ENCODE data around the gene RBPJL.

The RBPJL gene

DNA sequence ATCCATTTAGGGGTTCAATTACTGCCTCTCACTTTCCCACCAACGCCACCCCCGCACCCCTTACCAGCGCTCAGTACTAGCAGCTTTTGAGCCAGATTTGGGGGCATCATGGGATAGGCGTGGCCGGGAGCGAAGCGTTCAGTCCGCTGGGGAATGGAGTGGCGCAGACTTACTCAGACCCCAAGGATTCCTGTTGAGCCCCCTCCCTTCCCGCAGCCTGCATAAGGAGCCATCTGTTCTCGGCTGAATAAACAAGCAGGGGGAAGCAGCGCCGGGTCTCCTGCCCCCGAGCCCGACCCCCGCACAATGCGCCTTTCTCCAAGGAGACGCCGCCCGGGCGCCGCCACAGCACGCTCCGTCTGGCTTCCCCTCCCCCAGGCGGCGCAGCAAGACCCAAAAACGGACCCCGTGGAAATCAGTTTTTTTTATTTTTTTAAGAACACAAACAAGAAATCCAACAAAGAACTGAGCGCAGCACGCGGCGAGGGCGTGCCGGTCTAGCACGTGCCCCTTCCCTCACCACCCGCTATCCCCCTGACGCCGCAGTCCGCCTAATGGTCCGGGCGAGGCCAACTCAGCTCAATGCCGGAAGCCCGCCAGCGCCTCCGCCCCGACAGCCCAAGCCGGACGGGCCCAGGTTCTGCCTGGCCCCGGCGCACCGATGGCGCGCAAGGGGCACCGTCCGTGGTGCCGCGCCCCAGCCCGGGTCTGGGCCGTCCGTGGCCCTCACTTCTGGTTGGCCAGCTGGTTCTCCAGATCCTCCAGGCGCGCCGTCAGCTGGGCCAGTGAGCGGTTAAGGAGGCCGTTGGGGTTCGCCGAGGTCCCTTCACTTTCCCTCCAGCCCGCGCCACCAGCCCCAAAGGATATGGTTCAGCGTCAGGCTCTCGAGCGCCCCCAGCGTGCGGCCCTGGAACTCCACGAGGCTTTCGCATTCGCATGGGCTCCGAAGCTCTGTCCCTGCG lies 13.3 kb upstream of the RBPJL start:
- DNase-seq = peak; percentile 85

DNA sequence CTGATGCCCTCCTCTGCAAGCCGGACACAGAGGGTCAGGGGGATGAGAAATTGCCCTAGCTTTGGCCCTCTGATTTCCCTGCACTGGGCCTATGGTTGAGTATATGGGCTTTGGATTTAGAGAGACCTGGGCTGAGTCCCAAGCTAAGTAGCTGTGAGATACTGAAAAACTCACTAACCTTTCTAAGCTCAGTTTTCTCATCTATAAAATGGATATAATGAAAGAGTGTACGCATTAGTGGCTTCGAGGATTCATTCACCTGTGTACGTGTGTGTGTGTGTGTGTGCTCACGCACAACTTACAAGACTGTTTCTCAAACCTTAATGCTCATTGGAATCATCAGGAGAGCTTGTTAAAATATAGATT lies 12.7 kb upstream of the RBPJL start:
- DNase-seq = no peak

GRCh38 chr20:45294659-45295058 lies 12.0 kb upstream of the RBPJL start:
- no peak for DNase-seq

GRCh38 chr20:45297786-45298497 lies 8.7 kb upstream of the RBPJL start:
- no peak for DNase-seq

DNA sequence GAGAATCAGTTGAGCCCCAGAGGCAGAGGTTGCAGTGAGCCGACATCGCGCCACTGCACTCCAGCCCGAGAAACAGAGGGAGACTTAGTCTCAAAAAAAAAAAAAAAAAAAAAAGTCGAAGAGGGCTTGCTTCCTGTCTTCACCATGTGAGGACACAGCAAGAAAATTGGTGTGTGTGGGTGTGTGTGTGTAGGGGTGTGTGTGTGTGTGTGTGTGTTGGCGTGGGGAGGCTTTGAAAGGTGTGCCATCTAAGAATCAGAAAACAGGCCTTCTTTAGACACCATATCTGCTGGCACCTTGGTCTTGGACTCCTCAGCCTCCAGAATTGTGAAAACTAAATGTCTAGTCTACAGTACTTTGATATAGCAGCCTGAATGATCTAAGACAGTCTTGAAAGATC lies 6.9 kb upstream of the RBPJL start:
- DNase-seq = no peak

GRCh38 chr20:45300961-45301360 lies 5.7 kb upstream of the RBPJL start:
- peak; percentile 76 for DNase-seq

DNA sequence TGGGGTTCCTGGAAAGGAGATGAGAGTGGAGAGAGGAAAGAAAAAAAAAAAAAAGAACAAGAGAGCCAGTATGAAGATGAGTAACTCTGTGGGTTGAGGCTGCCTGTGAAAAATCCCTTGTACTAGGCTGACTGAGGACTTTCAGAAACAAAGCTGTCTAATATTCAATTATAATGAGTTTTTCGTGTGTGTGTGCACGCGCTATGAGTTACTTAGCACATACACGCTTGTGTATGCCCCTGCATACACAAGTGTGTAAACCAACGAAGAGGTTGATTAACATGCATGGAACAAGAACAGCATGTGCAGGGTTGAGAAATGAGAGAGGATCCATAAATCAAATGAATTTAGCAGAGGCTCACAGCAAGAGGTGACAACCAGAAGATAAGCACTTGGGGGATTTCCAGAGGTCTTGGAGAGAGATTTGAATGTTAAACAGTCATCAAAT lies 4.8 kb upstream of the RBPJL start:
- peak; percentile 70 for DNase-seq

GRCh38 chr20:45303586-45304463 lies 2.8 kb upstream of the RBPJL start:
- peak; percentile 65 for DNase-seq

DNA sequence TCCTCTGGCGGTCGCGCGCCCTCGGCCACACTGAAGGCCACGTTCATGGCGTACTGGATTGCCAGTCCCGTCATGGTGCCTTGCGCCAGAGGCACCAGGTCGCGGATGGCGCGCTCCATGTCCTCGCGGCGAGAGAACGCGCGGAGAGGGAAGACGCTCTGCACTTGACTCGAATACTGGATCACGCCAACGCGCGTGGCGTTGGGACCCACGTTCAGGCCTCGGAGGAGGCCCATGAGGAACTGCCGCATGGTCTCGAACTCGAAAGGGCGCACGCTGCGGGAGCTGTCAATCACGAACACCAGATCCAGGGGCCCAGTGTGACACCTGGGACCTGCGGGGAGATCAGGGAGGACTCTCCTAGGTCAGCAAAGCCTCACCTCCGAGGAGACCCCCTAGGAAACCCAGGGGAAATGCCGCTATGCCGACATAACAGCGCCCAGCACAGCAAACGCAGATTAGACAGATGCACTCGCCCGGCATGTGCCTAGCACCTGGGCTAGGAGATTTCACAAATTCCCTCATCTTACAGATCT lies 2.1 kb upstream of the RBPJL start:
- DNase-seq = no peak

DNA sequence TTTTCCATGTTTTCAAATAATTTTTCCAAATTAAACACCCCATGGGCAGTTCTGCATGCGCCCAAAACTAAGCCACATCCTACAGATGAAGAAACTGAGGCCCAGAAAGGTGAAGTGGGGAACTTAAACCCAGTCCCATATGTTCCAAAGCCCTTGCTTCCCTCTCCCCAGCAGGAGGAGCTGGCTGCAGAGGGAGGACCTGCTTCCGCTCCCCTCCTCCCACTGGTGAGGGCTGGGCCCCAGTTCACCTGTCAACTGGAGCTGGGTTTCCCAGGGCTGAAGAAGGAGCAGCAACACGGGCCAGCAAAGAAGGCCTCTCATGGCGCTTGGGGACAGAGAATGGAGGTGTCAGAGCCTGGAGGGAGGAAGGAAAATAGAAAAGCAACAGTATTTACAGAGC lies 1.4 kb upstream of the RBPJL start:
- DNase-seq = no peak

DNA sequence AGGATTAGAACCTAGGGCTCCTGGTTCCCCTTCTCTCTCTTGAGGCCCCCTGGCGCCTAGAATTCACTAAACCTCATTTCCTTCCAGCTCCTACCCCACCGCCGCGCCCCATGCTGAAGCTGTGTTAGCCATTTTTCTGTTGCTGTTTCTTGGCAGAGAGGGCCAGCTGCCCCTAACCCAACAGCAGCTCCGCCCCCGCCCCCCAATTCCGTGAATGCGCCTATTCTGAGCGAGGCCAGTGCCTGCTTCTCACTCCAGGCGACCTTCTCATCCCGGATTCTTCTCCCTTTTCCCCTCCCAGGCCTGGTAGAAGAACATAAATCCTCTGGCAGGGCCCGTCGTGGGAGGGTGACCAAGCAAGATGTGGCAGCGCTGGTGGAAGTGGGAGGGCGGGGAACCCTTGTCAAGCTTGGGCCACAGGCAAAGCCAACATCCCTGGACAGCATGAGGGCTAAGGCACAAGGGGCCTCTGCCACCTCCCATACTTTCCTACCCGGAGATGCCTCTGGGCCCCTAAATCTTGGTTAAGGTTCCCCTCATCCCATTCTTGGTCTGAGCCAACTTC lies 518 bp downstream of the RBPJL start:
- no peak for DNase-seq

DNA sequence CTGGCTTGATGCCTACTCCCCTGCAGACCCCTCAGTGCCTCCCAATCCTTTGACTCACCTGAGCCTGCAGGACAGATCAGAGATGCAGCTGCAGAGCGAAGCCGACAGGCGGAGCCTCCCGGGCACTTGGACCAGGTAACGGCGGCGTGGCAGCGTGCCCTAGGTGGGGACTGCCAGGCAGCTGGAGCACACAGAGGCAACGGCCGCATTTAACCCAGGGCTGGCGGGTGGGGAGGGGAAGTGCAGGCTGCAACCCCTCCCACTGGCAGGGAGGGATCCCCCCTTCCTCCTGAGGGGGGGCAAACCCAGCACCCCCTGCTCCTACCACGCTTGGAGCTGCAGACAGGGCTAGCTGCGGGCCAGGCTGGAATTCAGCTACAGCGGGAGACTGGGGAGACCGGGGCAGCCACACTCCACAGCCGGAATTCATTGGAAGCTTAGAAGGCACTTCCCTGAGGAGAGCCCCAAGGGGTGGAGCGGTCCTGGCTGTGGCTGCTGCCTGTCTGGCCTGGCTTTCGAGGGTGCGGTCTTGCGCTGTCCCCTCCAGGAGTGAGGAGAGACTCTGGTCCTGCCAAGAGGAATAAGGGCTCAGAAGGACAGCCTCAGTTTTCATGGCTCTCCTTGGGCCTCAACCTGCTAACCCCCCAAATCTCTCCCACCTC lies 1.6 kb downstream of the RBPJL start, which contains the start of gene MATN4:
Gene MATN4 (minus strand): TSS at position 183 of the 662 bp plus-strand sequence. CDS start 2,717 bp downstream, outside the sequence.
- DNase-seq = no peak

DNA sequence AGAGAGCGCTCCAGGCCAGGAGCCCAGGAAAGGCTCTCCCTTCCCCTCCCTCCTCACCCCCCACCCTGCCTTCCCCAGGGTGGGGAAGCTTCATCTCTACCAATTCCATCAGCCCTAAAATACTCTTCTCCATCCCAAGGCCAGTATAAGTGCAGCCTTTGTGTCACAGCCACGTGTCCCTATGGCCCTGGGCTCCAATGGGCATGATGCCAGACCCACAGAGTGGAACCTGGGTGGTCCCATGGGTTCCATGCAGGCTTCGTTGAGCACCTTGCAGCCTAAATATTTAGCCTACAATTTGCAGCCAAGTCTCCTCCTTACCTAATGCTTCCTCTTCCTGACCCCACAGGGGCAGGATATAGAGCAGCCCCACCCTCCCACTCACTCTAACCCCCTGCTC lies 2.4 kb downstream of the RBPJL start:
- no peak for DNase-seq

DNA sequence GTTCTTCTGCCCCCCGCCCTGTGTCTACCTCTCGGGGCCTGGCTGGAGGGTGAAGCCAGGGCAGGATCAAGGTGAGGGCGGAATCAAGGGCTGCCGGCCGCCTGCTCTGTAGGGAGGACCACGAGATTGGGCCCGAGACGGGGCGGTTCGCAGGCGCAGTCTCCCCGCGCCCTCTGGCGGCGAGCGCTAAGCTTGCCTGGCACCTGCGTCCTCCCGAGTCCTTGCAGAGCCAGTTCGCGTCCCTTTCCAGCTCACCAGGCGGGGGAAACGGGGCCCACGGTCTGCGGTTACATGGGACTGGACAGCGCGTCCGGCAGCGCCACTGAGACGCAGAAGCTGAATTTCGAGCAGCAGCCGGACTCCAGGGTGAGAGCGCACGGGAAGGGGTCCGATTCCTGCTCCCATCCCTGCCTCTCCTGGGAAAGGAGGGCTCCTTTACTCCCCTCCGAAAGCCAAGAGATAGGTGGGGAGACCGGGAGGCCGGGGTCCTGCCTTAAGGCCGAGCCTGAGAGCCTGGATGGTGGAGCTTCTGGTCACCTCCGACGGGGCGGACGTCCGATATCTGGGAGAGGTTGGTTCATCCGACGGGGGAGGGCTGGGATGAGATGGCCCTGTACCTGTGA lies 5.1 kb downstream of the RBPJL start:
- peak; percentile 79 for DNase-seq

GRCh38 chr20:45312241-45312640 lies 5.6 kb downstream of the RBPJL start:
- DNase-seq = no peak

DNA sequence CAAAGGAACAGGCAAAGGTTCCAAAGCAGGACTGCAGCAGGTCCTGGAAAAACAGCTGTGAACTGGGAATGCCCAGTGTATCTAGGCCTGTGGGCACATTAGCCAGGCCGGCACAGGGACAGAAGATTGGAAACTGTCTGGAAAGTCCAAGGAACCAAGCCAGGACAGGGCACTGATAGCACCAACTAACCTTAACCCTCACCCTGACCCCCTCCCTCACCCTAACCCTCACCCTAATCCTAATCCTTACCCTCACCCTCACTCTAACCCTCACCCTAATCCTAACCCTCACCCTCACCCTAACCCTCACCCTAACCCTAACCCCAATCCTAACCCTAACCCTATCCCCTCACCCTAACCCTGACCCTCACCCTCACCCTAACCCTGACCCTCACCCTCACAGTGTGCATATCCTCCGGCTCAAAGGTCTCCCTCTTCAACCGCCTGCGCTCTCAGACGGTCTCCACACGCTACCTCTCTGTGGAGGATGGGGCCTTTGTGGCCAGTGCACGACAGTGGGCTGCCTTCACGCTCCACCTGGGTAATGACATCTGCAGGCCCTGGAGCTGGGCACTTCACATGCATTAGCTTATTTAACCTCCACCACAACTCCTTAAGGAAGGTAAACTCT lies 6.5 kb downstream of the RBPJL start:
- no peak for DNase-seq

DNA sequence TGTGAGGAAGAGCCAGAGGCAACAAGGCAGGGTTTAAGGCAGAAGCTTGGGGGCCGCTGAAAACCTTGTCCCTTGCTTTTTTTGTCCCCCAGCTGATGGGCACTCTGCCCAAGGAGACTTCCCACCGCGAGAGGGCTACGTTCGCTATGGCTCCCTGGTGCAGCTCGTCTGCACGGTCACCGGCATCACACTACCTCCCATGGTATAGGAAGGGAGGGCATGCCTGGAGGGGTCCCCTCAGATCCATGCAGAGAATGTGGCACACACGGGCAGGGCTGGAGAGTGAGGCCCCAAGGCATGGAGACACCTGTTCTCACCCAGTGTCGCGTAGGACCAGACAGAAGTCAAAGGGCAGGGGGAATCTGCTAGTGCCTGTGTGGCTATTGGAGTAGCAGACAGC lies 7.3 kb downstream of the RBPJL start:
- no peak for DNase-seq

DNA sequence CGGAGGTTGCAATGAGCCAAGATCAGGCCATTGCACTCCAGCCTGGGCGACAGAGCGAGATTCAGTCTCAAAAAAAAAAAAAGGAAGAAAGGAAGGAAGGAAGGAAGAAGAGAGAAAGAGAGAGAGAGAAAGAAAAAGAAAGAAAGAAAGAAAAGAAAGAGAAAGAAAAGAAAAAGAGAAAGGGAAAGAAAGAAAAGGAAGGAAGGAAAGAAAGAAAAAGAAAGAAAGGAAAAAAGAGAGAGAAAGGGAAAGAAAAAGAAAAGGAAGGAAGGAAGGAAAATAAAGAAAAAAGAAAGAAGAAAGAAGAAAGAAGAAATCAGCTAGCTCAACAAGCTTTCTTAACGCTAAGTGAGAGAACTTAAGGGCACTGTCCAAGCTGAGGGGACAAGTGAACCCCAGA lies 9.0 kb downstream of the RBPJL start:
- DNase-seq = no peak

DNA sequence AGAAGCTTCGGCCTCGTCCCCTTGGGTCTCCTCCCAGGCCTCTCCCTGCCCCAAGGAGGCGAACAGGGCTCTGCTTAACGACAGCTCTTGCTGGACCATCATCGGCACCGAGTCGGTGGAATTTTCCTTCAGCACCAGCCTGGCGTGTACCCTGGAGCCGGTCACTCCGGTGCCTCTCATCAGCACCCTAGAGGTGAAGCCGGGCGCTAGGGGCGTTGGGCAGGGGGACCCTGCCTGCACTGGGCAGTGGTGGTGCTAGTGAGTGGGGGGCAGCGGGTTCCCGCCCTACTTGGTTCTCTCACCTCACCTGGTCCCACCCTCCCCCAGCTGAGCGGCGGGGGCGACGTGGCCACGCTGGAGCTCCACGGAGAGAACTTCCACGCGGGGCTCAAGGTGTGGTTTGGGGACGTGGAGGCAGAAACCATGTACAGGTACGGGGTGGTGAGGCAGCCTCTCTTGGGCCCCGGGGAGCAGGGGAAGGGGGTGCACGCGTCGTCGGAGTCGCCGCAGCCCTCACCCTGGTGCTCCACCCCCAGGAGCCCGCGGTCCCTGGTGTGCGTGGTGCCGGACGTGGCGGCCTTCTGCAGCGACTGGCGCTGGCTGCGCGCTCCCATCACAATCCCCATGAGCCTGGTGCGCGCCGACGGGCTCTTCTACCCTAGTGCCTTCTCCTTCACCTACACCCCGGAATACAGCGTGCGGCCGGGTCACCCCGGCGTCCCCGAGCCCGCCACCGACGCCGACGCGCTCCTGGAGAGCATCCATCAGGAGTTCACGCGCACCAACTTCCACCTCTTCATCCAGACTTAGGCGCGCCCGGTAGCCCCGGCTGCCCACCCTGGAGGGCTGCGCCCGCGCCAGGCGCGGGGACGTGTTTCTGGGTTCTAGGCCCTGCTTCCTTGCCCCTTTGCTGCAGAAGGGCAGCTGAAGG lies 9.8 kb downstream of the RBPJL start:
- DNase-seq = no peak

- DNase-seq = no peak
Observed at GRCh38 chr20:45317826-45318225, 11.2 kb downstream of the RBPJL start.

Data from activated CD4-positive, alpha-beta T cell treated with anti-CD3 and anti-CD28 coated beads, Interleukin-10, Interleukin-2, amounts not matched to agents 100 ng/mL and 50 ng/mL, durations not matched to agents 16 hours and 8 hours (primary cell).